ENCODE measurements around the gene KCNQ4.

The KCNQ4 gene

DNA sequence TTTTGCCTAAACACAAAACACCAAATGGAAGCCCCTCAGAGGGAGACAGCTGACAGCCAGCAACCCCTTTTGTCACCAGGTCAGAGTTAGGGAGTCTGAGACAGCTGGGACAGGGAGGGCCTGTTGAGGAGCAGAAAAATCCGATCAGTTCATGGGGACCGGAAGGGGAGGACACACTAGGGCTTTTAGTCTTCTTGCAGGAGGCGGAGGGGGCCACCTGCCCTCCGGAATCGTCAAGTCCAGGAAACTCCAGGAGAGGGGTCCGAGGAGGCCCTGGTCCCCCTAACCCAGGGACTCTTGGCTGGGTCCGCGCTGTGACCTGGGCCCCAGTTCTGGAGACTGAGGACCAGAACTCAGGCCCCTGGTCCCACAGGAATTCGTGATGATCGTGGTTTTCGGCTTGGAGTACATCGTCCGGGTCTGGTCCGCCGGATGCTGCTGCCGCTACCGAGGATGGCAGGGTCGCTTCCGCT is 34.2 kb downstream of the KCNQ4 start:
- no peaks in the 10 kb centered on the region for H3F3A ChIP-seq (ENCODE audit: control insufficient read depth, insufficient read depth)
- H3K27me3 ChIP-seq (ENCODE audit: control insufficient read depth, low read length), result peaks cover 25% of the 10 kb centered on the region
- H3K4me3 ChIP-seq (ENCODE audit: low read length), result peak overlapping the region; percentile 42
- no peak overlapping the region for H3K27ac ChIP-seq (ENCODE audit: low read depth, low read length)
- no peaks in the 10 kb centered on the region for H4K20me1 ChIP-seq (ENCODE audit: control insufficient read depth, insufficient read depth, low read depth, low read length)
- no peaks in the 10 kb centered on the region for H3K9me2 ChIP-seq (replicated peaks; ENCODE audit: control insufficient read depth, low read length)
- H3K36me3 ChIP-seq (ENCODE audit: control insufficient read depth, low read length), result no peaks in the 10 kb centered on the region
- H3K4me1 ChIP-seq (ENCODE audit: control insufficient read depth, low read length), result 0 out of 2 replicates have a peak, but pooled peaks cover 7% of the 10 kb centered on the region
- TF ChIP-seq, protein P1, sequence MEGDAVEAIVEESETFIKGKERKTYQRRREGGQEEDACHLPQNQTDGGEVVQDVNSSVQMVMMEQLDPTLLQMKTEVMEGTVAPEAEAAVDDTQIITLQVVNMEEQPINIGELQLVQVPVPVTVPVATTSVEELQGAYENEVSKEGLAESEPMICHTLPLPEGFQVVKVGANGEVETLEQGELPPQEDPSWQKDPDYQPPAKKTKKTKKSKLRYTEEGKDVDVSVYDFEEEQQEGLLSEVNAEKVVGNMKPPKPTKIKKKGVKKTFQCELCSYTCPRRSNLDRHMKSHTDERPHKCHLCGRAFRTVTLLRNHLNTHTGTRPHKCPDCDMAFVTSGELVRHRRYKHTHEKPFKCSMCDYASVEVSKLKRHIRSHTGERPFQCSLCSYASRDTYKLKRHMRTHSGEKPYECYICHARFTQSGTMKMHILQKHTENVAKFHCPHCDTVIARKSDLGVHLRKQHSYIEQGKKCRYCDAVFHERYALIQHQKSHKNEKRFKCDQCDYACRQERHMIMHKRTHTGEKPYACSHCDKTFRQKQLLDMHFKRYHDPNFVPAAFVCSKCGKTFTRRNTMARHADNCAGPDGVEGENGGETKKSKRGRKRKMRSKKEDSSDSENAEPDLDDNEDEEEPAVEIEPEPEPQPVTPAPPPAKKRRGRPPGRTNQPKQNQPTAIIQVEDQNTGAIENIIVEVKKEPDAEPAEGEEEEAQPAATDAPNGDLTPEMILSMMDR (IDR thresholded peaks at IDR 0.05; ENCODE audit: low read depth, low read length, poor library complexity, severe bottlenecking), result no peak
- no peak for TF ChIP-seq EZH2phosphoT487 (IDR thresholded peaks at IDR 0.05; ENCODE audit: borderline replicate concordance, low read length)
- no peaks in the 10 kb centered on the region for H3K79me2 ChIP-seq (ENCODE audit: control insufficient read depth, low read length)
- H3K4me2 ChIP-seq (ENCODE audit: low read length), result peak overlapping the region; percentile 50
- H3K9me3 ChIP-seq (ENCODE audit: control insufficient read depth, insufficient read depth, low read length), result no peaks in the 10 kb centered on the region

DNA sequence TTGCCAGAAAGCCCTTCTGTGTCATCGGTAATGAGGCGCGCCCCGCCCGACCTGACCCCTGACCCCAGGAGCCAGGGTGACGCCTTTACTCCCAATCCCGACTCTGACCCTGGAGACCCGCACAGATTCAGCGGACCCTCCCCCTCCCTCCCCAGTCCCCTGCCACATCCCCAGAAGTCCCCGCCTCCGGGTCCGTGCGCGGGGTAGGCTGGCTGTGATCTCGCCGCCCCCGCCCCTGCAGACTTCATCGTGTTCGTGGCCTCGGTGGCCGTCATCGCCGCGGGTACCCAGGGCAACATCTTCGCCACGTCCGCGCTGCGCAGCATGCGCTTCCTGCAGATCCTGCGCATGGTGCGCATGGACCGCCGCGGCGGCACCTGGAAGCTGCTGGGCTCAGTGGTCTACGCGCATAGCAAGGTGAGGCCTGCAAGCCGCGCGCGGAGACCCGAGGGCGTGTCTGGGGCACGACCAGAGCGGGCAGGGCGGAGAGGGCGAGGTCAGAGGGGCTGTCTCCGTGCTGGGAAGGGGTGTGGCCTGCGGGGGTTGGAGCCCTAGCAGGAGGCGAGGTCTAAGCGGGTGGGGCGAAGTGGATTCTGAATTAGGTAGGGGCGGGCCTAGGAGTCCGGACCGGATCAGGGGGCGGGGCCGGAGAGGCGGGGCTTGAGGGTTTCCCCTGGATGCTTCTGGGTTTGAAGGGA is 34.8 kb downstream of the KCNQ4 start:
- no peaks in the 10 kb centered on the region for H3K36me3 ChIP-seq (ENCODE audit: control insufficient read depth, low read length)
- peak overlapping the region; percentile 42 for H3K4me3 ChIP-seq (ENCODE audit: low read length)
- no peak for TF ChIP-seq EZH2phosphoT487 (IDR thresholded peaks at IDR 0.05; ENCODE audit: borderline replicate concordance, low read length)
- TF ChIP-seq, protein P1 (IDR thresholded peaks at IDR 0.05; ENCODE audit: low read depth, low read length, poor library complexity, severe bottlenecking), result no peak
- H3K9me2 ChIP-seq (replicated peaks; ENCODE audit: control insufficient read depth, low read length), result no peaks in the 10 kb centered on the region
- no peaks in the 10 kb centered on the region for H3K79me2 ChIP-seq (ENCODE audit: control insufficient read depth, low read length)
- H3K4me2 ChIP-seq (ENCODE audit: low read length), result peak overlapping the region; percentile 50
- H3K9me3 ChIP-seq (ENCODE audit: control insufficient read depth, insufficient read depth, low read length), result no peaks in the 10 kb centered on the region
- H4K20me1 ChIP-seq (ENCODE audit: control insufficient read depth, insufficient read depth, low read depth, low read length), result no peaks in the 10 kb centered on the region
- H3F3A ChIP-seq (ENCODE audit: control insufficient read depth, insufficient read depth), result no peaks in the 10 kb centered on the region
- H3K27me3 ChIP-seq (ENCODE audit: control insufficient read depth, low read length), result peaks cover 22% of the 10 kb centered on the region
- no peak overlapping the region for H3K27ac ChIP-seq (ENCODE audit: low read depth, low read length)
- H3K4me1 ChIP-seq (ENCODE audit: control insufficient read depth, low read length), result 0 out of 2 replicates have a peak, but pooled peaks cover 7% of the 10 kb centered on the region

- Histone ChIP-seq H3K9me3 (ENCODE audit: control insufficient read depth, insufficient read depth, low read length) (no peaks in the 10 kb centered on the region), H3K4me1 (ENCODE audit: control insufficient read depth, low read length) (0 out of 2 replicates have a peak, but pooled peaks cover 7% of the 10 kb centered on the region), H3K4me3 (ENCODE audit: low read length) (no peak overlapping the region), H3K27me3 (ENCODE audit: control insufficient read depth, low read length) (peaks cover 22% of the 10 kb centered on the region), H4K20me1 (ENCODE audit: control insufficient read depth, insufficient read depth, low read depth, low read length) (no peaks in the 10 kb centered on the region), H3F3A (ENCODE audit: control insufficient read depth, insufficient read depth) (no peaks in the 10 kb centered on the region), H3K9me2 (replicated peaks; ENCODE audit: control insufficient read depth, low read length) (no peaks in the 10 kb centered on the region), H3K27ac (ENCODE audit: low read depth, low read length) (no peak overlapping the region), H3K4me2 (ENCODE audit: low read length) (peak overlapping the region; percentile 50; the same call in 1 of the 2 replicates), H3K36me3 (ENCODE audit: control insufficient read depth, low read length) (no peaks in the 10 kb centered on the region), H3K79me2 (ENCODE audit: control insufficient read depth, low read length) (no peaks in the 10 kb centered on the region)
- no peak for TF ChIP-seq EZH2phosphoT487 (IDR thresholded peaks at IDR 0.05; ENCODE audit: borderline replicate concordance, low read length)
- TF ChIP-seq, protein P1 (IDR thresholded peaks at IDR 0.05; ENCODE audit: low read depth, low read length, poor library complexity, severe bottlenecking), result no peak
Measured at GRCh38 chr1:40819101-40819500, 35.5 kb downstream of the KCNQ4 start.

Measured in DOHH2 (cell line).